Measurements from ENCODE around the gene CCT4.

The CCT4 gene, protein sequence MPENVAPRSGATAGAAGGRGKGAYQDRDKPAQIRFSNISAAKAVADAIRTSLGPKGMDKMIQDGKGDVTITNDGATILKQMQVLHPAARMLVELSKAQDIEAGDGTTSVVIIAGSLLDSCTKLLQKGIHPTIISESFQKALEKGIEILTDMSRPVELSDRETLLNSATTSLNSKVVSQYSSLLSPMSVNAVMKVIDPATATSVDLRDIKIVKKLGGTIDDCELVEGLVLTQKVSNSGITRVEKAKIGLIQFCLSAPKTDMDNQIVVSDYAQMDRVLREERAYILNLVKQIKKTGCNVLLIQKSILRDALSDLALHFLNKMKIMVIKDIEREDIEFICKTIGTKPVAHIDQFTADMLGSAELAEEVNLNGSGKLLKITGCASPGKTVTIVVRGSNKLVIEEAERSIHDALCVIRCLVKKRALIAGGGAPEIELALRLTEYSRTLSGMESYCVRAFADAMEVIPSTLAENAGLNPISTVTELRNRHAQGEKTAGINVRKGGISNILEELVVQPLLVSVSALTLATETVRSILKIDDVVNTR

DNA sequence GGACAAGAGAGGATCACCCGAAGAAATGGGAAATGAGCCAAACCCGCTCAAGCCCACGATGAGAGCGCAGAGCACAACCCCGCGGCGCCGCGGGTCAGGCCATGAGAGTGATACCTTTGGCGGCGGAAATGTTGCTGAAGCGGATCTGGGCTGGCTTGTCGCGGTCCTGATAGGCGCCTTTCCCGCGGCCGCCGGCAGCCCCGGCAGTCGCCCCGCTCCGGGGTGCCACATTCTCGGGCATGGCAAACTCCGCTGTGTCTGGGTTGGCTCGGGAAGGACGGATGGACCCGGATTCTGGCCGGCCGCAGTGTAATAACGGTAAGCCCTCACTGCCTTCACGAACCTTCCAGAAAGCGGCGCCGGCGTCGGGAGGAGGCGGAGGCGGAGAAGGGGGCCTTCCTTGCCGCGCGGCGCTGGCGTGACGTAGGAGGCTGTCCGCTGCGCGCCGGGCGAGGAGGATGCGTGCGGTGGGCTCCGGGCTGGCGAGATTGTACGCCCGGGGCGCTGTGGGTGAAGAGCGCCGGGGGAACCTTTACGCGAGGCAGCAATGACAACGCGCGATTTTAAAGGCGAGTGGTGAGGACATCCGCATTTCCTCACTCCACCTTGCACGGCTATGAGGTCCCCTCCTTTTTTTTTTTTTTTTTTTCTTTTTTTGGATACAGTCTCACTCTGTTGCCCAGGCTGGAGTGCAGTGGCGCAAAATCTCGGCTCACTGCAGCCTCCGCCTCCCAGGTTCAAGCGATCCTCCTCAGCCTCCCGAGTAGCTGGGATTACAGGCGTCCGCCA lies at the start of gene CCT4:
Gene CCT4, minus strand, starts transcription at position 390 of the 789 bp plus-strand sequence. Its CDS starts 149 bp downstream, at position 241.
- H3K27ac ChIP-seq = peak within 1 kb of the TSS; percentile 91
- TF ChIP-seq ZFX (IDR thresholded peaks at IDR 0.05; ENCODE audit: borderline replicate concordance) = no peak
- TF ChIP-seq, protein P1, sequence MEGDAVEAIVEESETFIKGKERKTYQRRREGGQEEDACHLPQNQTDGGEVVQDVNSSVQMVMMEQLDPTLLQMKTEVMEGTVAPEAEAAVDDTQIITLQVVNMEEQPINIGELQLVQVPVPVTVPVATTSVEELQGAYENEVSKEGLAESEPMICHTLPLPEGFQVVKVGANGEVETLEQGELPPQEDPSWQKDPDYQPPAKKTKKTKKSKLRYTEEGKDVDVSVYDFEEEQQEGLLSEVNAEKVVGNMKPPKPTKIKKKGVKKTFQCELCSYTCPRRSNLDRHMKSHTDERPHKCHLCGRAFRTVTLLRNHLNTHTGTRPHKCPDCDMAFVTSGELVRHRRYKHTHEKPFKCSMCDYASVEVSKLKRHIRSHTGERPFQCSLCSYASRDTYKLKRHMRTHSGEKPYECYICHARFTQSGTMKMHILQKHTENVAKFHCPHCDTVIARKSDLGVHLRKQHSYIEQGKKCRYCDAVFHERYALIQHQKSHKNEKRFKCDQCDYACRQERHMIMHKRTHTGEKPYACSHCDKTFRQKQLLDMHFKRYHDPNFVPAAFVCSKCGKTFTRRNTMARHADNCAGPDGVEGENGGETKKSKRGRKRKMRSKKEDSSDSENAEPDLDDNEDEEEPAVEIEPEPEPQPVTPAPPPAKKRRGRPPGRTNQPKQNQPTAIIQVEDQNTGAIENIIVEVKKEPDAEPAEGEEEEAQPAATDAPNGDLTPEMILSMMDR (IDR thresholded peaks at IDR 0.05) = no peak

DNA sequence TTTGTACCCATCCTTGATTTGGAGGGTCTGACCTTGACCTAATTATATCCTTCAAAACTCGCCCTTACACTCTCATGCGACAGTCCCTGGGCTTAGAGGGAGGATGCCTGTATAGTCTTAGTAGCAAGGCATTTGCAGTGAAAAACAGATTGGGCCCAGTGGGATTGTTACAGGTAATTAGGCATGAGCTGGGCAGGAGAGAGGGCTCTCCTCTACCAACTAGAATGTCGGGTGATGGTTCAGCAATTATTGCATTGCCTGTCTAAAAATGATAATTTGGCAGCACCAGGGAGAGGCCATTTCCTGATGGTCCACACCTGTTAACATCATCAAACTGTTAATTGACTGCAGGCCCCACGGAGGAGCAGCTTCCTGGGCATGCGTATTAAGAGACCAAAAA lies 49.4 kb upstream of the CCT4 start:
- H3K27ac ChIP-seq = no peak overlapping the region
- TF ChIP-seq, protein P1 (IDR thresholded peaks at IDR 0.05) = no peak
- no peak for TF ChIP-seq ZFX (IDR thresholded peaks at IDR 0.05; ENCODE audit: borderline replicate concordance)

DNA sequence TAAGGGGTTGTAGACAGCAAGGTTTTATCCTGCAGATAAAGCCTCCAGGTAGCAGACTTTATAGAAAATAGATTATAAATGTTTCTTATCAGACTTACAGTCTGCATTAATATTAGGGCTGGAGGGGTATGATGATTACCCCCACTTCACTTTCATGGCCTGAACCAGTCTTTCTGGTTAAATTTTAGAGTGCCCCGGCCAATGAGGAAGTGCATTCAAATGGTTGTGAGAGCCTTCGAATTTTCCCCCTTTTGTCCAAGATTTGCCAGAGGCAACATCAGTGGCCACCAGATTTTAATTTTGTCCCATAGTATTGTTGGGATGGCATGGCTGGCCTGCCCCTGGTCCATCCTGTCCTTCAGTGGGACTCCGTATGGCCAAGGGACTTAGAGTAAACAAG lies 48.6 kb upstream of the CCT4 start:
- TF ChIP-seq, protein P1 (IDR thresholded peaks at IDR 0.05) = no peak
- TF ChIP-seq ZFX (IDR thresholded peaks at IDR 0.05; ENCODE audit: borderline replicate concordance) = no peak
- no peak overlapping the region for H3K27ac ChIP-seq

DNA sequence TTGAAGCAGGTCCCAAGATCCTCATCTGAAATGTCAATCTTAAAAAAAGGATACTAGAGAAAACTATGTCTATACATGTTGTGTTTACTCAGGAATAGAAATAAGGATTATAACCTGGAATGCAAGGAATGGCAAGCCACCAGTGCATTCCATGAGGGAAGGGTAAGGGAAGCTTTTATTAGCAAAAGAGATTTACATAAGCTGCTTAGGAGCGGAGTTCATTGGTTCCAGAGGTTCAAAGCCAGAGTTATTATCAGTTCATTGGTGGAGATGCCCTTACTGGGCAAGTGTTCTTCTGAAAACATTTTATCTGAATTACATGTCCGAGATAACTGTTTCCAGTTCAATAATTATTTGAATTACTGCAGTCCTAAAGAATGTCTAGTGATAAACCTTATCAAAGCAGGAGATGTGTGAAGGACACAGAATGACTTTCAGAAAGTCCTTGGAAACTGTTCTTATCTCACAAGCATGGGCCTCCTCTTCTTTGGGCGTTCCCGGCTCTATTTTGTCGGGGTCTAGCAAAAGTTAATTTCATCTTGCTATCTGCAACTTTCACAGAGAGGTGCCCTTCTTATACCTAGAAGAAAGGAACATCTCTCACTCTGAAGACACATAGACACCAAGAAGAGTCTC lies 40.5 kb upstream of the CCT4 start:
- no peak overlapping the region for H3K27ac ChIP-seq
- no peak for TF ChIP-seq ZFX (IDR thresholded peaks at IDR 0.05; ENCODE audit: borderline replicate concordance)
- TF ChIP-seq, protein P1 (IDR thresholded peaks at IDR 0.05) = no peak

DNA sequence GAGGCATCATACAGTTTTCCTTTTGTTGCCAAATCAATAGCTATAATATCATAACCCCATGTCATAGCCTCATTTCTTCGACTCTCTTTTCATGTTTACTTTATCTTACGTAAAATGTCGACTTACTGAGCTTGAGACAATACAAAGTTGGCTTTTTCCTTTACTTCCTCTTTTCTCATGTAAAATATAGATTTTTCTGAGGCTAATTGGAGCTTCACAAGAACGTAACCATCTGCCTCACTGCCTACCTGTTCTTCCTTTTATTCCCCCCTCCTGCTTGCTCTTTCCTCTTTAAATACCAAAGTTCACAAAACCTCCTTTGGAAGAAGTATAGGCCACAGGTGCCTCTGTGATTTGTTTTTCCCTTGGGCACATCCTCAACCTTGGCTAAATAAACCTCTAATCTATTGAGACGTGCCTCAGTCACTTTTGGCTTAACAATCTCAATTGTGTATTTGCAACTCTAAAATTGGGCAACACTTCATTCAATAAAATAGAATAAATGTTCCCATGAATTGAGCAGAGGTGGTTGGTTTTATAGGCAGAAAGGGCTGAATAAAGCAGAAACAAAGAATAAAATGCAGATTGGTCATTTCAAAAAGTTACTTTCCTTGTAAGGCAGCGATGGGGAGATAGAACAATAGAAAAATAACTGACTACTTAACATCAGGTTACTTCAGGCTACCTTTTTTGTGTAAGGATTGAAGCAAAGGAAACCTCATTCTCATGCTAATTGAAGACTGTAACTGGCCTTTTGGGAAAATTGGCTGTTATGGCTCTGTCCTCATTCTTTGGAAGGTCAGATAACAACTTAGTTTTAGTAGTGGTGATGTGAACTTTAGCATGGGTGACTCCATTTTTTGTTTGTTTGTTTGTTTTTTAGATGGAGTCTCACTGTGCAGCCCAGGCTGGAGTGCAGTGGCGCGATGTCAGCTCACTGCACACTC lies 38.3 kb upstream of the CCT4 start:
- TF ChIP-seq, protein P1 (IDR thresholded peaks at IDR 0.05) = no peak
- no peak for TF ChIP-seq ZFX (IDR thresholded peaks at IDR 0.05; ENCODE audit: borderline replicate concordance)
- H3K27ac ChIP-seq = no peak overlapping the region

DNA sequence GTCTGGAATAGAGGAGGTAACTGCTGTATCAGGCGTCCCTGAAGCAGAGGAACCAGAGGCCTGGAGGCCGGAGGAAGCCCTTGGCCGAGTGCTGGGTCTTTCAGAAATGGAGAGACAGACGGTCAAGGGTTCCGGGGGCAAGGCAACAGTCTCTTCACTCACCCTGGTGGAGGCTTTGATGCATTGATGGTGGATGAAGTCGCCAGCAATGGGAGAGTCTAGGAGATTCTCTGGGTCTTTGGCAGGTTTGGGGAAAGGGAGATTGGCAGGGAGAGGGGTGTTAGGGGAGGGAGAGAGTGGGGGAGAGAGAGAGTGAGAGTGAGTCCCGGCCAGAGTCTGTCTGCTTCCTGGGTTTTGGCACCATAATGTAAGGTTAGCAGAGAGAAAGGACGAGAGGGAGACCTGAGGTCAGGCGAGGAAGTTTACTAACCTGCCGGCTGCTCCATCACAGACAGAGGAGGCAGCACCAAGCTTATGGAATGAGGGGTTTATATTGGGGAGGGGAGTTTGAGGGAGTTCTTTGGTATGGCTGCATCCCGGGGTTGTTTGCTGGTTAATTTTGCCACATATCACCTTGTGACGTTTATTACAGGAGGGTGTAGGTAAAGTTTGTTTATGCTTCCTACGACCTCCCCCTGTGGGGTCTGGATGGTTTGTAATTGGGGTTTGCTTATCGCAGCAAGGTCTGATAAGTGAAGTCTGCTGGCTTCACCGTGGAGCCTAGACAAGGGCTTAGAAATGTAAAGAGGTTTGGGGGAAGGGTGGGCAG lies 36.6 kb upstream of the CCT4 start:
- TF ChIP-seq, protein P1 (IDR thresholded peaks at IDR 0.05) = no peak
- TF ChIP-seq ZFX (IDR thresholded peaks at IDR 0.05; ENCODE audit: borderline replicate concordance) = no peak

More for the DNA sequence above, 36.6 kb upstream of the CCT4 start:
- H3K27ac ChIP-seq = no peak overlapping the region

Measured in 22Rv1 (cell line).